Stomach (tissue), 4 donors: ENCODE data around the gene TRPM3.

Source experiments
- POLR2A ChIP-seq, 4 donors: fragments of 450-650 bp; IDR thresholded peaks; one replicate each; pipeline ENCODE4 v1.6.1; 2016; ENCODE audit warnings: antibody characterized with exemption in 4 of 4, control low read depth in 2 of 4, mild to moderate bottlenecking in 1 of 4, moderate library complexity in 1 of 4
- TF ChIP-seq, protein P1 (sequence below), 7 experiments: fragments of 450-650 bp in 4 of 7; fragments of 200-600 bp in 3 of 7; sonication (generic) in 3 of 7; IDR thresholded peaks; one replicate each; pipeline ENCODE4 v1.5.1; 2016 to 2019; ENCODE audit warnings: antibody characterized with exemption in 7 of 7, control low read depth in 2 of 7, mild to moderate bottlenecking in 1 of 7

- TF ChIP-seq, protein P1, sequence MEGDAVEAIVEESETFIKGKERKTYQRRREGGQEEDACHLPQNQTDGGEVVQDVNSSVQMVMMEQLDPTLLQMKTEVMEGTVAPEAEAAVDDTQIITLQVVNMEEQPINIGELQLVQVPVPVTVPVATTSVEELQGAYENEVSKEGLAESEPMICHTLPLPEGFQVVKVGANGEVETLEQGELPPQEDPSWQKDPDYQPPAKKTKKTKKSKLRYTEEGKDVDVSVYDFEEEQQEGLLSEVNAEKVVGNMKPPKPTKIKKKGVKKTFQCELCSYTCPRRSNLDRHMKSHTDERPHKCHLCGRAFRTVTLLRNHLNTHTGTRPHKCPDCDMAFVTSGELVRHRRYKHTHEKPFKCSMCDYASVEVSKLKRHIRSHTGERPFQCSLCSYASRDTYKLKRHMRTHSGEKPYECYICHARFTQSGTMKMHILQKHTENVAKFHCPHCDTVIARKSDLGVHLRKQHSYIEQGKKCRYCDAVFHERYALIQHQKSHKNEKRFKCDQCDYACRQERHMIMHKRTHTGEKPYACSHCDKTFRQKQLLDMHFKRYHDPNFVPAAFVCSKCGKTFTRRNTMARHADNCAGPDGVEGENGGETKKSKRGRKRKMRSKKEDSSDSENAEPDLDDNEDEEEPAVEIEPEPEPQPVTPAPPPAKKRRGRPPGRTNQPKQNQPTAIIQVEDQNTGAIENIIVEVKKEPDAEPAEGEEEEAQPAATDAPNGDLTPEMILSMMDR (IDR thresholded peaks at IDR 0.05), result no peak
- TF ChIP-seq POLR2A (IDR thresholded peaks at IDR 0.05), result no peak
These were observed 140.1 kb downstream of the TRPM3 start for GRCh38 chr9:70981312-70981711.
